Activated CD4-positive, alpha-beta T cell treated with anti-CD3 and anti-CD28 coated beads for 24 hours (primary cell): ENCODE results near the gene GNPDA2.
"Not testable (repeated sequence)": the region's sequence is repeated elsewhere in the genome, so short reads cannot be mapped to it uniquely, and the experiment has no call there.

Experiments
- DNase-seq, 2 donors: peaks; one replicate each; pipeline ENCODE4 v3.0.0-alpha.2; 2020; ENCODE audit warnings: low read depth in 2 of 2

GNPDA2 gene

GRCh38 chr4:44726038-44726871 lies at the start of gene GNPDA2:
TSS of gene GNPDA2 (minus strand) at chr4:44726556. CDS start at chr4:44722207, 4,349 bp downstream.
- peak; percentile 63 to 69 for DNase-seq

- no peak for DNase-seq
Observed at GRCh38 chr4:44772340-44772739, 46.0 kb upstream of the GNPDA2 start.

- no peak for DNase-seq
Observed at GRCh38 chr4:44771789-44772188, 45.4 kb upstream of the GNPDA2 start.

- no peak for DNase-seq
Observed at GRCh38 chr4:44766453-44766852, 40.1 kb upstream of the GNPDA2 start.

GRCh38 chr4:44765116-44765515 lies 38.8 kb upstream of the GNPDA2 start:
- DNase-seq = no peak

- no peak for DNase-seq
Observed at GRCh38 chr4:44761306-44761705, 35.0 kb upstream of the GNPDA2 start.

- DNase-seq = no peak
Observed at GRCh38 chr4:44760142-44760898, 34.0 kb upstream of the GNPDA2 start.

GRCh38 chr4:44756559-44756958 lies 30.2 kb upstream of the GNPDA2 start:
- DNase-seq = no peak

- DNase-seq = no peak
Observed at GRCh38 chr4:44740201-44740600, 13.8 kb upstream of the GNPDA2 start.

- DNase-seq = no peak
Observed at GRCh38 chr4:44738615-44739014, 12.3 kb upstream of the GNPDA2 start.

- DNase-seq = no peak
Observed at GRCh38 chr4:44736900-44737299, 10.5 kb upstream of the GNPDA2 start.

GRCh38 chr4:44728694-44729093 lies 2.3 kb upstream of the GNPDA2 start:
- DNase-seq = not testable (repeated sequence)

GRCh38 chr4:44727471-44727870 lies 1.1 kb upstream of the GNPDA2 start:
- no peak for DNase-seq

GRCh38 chr4:44725726-44726037 lies 674 bp downstream of the GNPDA2 start:
- DNase-seq = peak in 1 of 2 donors; percentile 2

- no peak for DNase-seq
Observed at GRCh38 chr4:44725166-44725565, 1.2 kb downstream of the GNPDA2 start.

- no peak for DNase-seq
Observed at GRCh38 chr4:44722001-44722400, 4.4 kb downstream of the GNPDA2 start.

- DNase-seq = no peak
Observed at GRCh38 chr4:44720371-44720770, 6.0 kb downstream of the GNPDA2 start.

- DNase-seq = no peak
Observed at GRCh38 chr4:44716597-44716996, 9.8 kb downstream of the GNPDA2 start.

GRCh38 chr4:44713125-44713524 lies 13.2 kb downstream of the GNPDA2 start:
- DNase-seq = no peak

- no peak for DNase-seq
Observed at GRCh38 chr4:44704673-44705072, 21.7 kb downstream of the GNPDA2 start.

- DNase-seq = no peak
Observed at GRCh38 chr4:44701037-44701436, 25.3 kb downstream of the GNPDA2 start.

- DNase-seq = no peak
Observed at GRCh38 chr4:44700427-44700826, 25.9 kb downstream of the GNPDA2 start.

- DNase-seq = no peak
Observed at GRCh38 chr4:44684648-44685047, 41.7 kb downstream of the GNPDA2 start.
